ENCODE measurements around the gene BIN1.
A peak's percentile ranks its signal among the peaks of the same experiment; 100 is the strongest.

Gene BIN1

DNA sequence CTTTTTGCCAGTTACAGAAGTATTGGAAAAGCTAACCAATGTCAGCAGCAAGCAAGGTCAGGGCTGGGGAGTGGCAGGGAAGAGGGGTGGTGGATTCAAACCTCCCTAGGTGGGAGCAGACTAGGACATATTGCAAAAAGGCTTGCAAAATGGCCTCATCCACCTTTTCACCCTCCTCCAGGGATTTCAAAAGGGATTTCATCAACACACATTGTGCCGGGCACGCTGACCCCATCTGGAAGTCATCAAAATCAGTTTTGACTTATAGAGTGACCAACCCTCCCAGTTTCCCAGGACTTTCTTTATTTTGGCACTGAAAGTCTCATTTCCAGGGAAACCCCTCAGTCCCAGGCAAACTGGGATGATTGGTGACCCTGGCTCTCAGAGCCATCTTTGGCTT is 94.7 kb downstream of the BIN1 start:
- Mint-ChIP-seq H3K27me3 (peaks cover 36 to 40% of the 10 kb centered on the region in 2 donors), H3K4me3 (no peak overlapping the region), H3K27ac (no peak overlapping the region), H3K4me1 (no peaks in the 10 kb centered on the region), H3K9me3 (no peaks in the 10 kb centered on the region), H3K36me3 (no peaks in the 10 kb centered on the region)
- no peak for DNase-seq
- ATAC-seq (replicated peaks): no peak

DNA sequence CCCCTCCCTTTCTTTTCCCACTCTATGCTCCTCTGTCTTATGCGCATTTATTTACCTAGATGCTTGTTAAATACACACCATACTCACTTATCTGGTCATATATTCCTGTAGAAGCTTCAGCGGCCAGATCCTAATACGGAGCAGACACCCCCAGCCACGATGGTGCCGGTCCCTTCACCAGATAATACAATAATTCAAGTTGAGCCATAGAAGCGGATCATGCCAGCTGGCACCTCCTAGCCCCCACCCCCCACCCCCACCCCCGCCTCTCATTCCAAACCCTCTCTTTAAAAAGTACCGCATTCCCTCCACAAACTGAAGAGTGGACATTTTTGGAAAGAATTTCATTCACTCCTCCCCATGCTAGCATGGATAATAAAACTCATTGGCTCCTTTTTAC is 95.2 kb downstream of the BIN1 start:
- no peak for ATAC-seq (replicated peaks)
- DNase-seq: no peak
- H3K36me3 Mint-ChIP-seq: no peaks in the 10 kb centered on the region
- peaks cover 36 to 40% of the 10 kb centered on the region in 2 donors for H3K27me3 Mint-ChIP-seq
- no peak overlapping the region for H3K4me3 Mint-ChIP-seq
- no peaks in the 10 kb centered on the region for H3K4me1 Mint-ChIP-seq
- no peaks in the 10 kb centered on the region for H3K9me3 Mint-ChIP-seq
- no peak overlapping the region for H3K27ac Mint-ChIP-seq

DNA sequence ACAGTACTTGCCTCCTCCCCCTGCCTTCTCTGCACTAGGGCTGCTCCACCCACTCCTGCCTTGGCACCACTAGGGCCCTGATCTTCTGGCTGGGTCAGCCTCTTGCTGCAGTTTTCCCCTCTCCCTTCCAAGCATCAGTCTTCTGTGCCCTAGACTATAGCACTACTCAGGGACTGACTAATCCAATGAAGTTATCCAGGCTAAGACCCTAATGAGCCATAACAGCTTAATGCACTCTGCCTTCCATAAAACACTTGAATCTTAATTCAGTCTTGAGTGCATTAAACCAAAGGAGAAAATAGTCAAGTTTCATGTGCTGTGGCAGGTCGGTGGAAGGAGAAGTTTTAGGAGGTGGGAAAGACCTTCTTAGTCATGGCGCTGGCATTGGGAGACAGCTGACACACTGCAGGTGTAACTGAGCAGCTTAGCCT is 95.7 kb downstream of the BIN1 start:
- no peak for ATAC-seq (replicated peaks)
- Mint-ChIP-seq H3K27ac (no peak overlapping the region), H3K36me3 (no peaks in the 10 kb centered on the region), H3K9me3 (no peaks in the 10 kb centered on the region), H3K4me3 (no peak overlapping the region), H3K27me3 (peaks cover 36 to 40% of the 10 kb centered on the region in 2 donors), H3K4me1 (no peaks in the 10 kb centered on the region)
- no peak for DNase-seq

- DNase-seq: no peak
- Mint-ChIP-seq H3K4me3 (no peak overlapping the region), H3K27me3 (peaks cover 22 to 29% of the 10 kb centered on the region in 2 donors), H3K27ac (no peak overlapping the region), H3K4me1 (no peaks in the 10 kb centered on the region), H3K36me3 (no peaks in the 10 kb centered on the region), H3K9me3 (no peaks in the 10 kb centered on the region)
- ATAC-seq (replicated peaks): no peak
Measured at GRCh38 chr2:127008265-127009015, 98.5 kb downstream of the BIN1 start.

DNA sequence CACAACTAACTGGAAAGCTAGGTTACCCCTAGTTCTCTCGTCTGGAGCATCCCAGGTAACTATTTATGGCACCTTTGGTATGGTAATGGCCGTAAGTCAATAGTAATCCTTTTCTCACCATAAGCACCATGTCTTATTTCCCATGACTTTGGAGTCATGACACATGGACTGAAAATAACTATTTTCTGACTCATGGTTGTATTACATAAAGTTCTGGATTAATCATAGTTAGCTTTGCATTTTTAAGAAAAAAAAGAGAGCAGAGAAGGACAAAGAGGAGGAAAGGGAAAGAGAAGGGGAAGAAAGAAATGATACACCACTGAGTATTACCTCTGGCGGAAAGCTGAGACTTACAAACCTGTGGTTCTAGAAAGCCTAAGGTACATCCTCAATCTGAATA is 99.3 kb downstream of the BIN1 start:
- H3K4me3 Mint-ChIP-seq: no peak overlapping the region
- DNase-seq: no peak
- H3K4me1 Mint-ChIP-seq: no peaks in the 10 kb centered on the region
- no peak overlapping the region for H3K27ac Mint-ChIP-seq
- no peaks in the 10 kb centered on the region for H3K36me3 Mint-ChIP-seq
- ATAC-seq (replicated peaks): no peak
- H3K9me3 Mint-ChIP-seq: no peaks in the 10 kb centered on the region
- H3K27me3 Mint-ChIP-seq: peaks cover 14 to 23% of the 10 kb centered on the region in 2 donors

DNA sequence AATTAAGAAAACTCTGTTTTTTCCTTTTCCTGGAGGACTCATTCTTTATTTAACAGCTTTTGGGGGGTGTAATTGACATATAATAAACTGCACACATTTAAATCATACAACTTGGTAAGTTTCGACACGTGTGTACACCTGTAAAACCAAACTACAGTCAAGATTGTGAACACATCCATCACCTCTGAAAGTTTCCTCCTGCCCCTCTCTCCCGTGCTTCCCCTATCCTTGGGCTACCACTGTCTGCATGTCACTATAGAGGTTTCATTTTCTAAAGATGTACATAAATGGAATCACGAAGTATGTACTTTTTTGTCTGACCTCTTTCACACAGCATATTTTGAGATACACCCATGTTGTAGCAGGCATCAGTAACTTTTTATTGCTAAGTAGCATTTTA is 100.0 kb downstream of the BIN1 start:
- H3K27ac Mint-ChIP-seq: no peak overlapping the region
- H3K27me3 Mint-ChIP-seq: peaks cover 10 to 23% of the 10 kb centered on the region in 2 donors
- DNase-seq (no peak), ATAC-seq (replicated peaks) (no peak)
- no peaks in the 10 kb centered on the region for H3K4me1 Mint-ChIP-seq
- H3K36me3 Mint-ChIP-seq: no peaks in the 10 kb centered on the region
- H3K9me3 Mint-ChIP-seq: no peaks in the 10 kb centered on the region
- no peak overlapping the region for H3K4me3 Mint-ChIP-seq

DNA sequence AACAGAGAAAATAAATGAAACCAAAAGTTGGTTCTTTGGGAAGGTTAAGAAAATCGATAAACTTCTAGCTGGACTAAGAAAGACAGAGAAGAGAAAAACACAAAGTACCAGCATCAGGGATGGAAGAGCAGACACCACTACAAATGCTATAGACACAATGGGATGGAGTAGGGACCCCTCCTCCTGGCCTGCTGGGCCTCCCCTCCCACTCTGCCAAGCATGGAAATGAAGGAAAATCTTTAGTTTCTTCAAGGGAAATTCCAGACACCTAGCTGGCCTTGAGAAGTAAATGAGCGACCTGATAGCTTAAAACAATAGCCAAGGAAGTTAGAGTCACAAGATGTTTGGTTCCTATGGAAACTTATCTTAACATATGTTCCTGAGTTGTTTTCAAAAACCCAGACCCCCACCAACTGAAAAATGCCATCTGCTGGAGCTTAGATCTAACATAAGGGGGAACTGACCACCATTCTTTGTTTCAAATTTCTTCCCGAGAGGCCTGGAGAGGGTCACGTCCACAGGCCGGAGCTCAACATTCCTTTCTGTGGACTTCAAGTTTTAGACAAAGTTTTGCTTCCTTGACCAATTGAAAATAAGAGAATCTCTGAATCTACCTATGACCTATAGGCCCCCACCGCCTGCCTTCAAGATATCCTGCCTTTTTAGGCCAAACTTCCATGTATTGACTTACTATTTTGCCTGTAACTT is 101.9 kb downstream of the BIN1 start:
- peaks cover 0 to 1% of the 10 kb centered on the region in 2 donors for H3K9me3 Mint-ChIP-seq
- ATAC-seq (replicated peaks): no peak
- H3K27me3 Mint-ChIP-seq: peaks cover 0 to 8% of the 10 kb centered on the region in 2 donors

DNA sequence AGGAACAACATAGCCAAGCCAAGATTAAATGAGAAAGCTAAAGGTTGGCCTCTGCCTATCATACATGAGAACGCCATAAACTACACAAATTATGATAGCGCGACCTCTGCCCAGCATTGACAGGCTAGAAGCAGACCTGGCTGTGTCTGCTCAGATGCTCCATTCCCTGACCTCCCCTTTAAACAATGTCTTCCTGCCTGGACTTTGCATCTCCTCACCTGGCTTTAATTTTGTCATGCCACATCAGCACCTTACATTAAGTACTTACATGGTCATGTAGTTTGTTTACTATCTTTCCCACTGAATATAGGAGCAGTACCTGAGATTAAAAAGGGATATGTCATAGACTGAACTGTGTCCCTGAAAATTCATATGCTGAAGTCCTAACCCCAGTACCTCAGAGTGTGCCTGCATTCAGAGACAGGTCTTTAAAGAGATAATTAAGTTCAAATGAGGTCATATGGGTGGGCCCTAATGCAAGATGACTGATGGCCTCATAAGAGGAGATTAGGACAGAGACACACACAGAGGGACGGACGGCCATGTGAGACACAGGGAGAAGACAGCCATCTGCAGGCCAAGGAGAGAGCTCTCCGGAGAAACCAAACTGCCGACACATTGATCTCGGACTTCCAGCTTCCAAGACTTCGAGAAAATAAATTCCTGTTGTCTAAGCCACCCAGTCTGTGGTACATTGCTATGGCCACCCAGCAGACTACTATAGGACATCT is 103.7 kb downstream of the BIN1 start:
- no peak for DNase-seq
- Mint-ChIP-seq H3K4me1 (no peaks in the 10 kb centered on the region), H3K9me3 (peaks cover 0 to 1% of the 10 kb centered on the region in 2 donors), H3K27ac (no peak overlapping the region), H3K4me3 (no peak overlapping the region), H3K36me3 (no peaks in the 10 kb centered on the region), H3K27me3 (peaks cover 4 to 6% of the 10 kb centered on the region in 2 donors)
- no peak for ATAC-seq (replicated peaks)

More for the DNA sequence above, 101.9 kb downstream of the BIN1 start:
- Mint-ChIP-seq H3K4me3 (no peak overlapping the region), H3K4me1 (no peaks in the 10 kb centered on the region), H3K27ac (no peak overlapping the region), H3K36me3 (no peaks in the 10 kb centered on the region)
- no peak for DNase-seq

GRCh38 chr2:127001751-127002150 is 105.2 kb downstream of the BIN1 start:
- Mint-ChIP-seq H3K9me3 (peaks cover 0 to 1% of the 10 kb centered on the region in 2 donors), H3K36me3 (no peaks in the 10 kb centered on the region), H3K4me3 (no peak overlapping the region), H3K27me3 (peaks cover 4 to 9% of the 10 kb centered on the region in 2 donors), H3K4me1 (no peaks in the 10 kb centered on the region), H3K27ac (no peak overlapping the region)
- no peak for ATAC-seq (replicated peaks)
- no peak for DNase-seq

DNA sequence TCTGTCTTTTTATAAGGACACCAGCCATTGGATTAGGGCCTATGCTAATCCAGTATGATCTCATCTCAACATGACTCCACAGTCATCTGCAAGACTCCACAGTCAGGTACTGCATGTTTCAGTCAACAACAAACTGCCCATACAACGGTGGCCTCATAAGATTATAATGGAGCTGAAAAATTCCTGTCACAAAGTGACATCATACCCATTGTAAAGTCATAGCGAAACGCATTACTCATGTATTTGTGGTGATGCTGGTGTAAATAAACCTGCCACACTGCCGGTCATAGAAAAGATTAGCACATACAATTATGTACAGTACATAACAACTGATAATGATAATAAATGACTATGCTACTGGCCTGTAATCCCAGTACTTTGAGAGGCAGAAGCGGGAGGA is 106.0 kb downstream of the BIN1 start:
- Mint-ChIP-seq H3K36me3 (no peaks in the 10 kb centered on the region), H3K4me1 (no peaks in the 10 kb centered on the region), H3K27ac (no peak overlapping the region), H3K27me3 (peaks cover 4 to 13% of the 10 kb centered on the region in 2 donors), H3K9me3 (peaks cover 0 to 1% of the 10 kb centered on the region in 2 donors), H3K4me3 (no peak overlapping the region)
- no peak for DNase-seq
- peak in 1 of 2 donors; percentile 12 for ATAC-seq (replicated peaks)

DNA sequence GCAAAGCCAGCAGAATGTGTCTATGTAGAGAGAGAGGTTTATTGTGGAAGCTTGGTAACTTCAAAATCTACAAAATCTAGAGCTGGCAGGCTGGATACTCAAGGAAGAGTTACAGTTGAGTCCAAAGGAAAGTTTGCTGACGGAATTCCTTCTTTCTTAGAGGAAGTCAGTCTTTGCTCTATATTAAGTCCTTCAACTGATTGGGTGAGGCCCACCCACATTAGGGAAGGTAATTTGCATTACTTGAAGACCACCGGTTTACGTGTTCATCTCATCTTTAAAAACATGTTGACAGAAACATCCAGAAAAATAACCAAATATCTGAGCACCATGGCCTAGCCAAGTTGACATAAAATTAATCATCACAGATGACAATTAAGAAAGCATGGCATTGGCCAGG is 106.8 kb downstream of the BIN1 start:
- no peaks in the 10 kb centered on the region for H3K36me3 Mint-ChIP-seq
- no peak for ATAC-seq (replicated peaks)

DNA sequence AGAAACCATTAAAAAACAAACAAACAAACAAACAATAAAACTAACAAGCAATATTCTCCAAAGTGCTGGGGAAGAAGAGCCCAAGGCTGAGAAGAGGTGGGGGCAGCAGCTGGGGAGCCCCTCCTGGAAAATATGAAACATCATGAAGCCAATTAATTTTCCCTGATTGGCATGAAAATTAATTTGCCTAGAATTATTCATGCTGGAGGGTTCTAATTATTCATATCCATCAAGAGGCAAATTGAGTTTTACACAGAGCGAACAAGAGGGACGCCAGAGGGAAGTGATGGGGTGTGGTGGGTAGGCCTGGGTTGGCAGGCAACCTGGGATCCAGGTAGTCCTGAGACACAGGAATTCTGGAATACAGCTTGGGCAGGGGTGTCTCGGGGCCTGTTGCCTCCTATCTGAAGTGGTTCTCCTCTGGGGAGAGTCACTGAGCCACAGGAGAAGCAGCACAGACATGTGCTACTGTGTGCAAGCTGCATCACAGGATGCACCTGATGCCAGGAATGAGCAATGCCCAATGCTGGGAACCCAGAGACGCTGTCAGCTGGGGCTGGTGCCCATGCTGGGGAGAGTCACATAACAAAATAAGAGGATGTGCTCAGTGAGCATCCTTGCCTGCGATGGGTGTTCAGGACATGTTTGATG is 107.7 kb downstream of the BIN1 start:
- no peak overlapping the region for H3K27ac Mint-ChIP-seq

More for the DNA sequence above, 106.8 kb downstream of the BIN1 start:
- Mint-ChIP-seq H3K27me3 (peaks cover 4 to 13% of the 10 kb centered on the region in 2 donors), H3K9me3 (peaks cover 0 to 1% of the 10 kb centered on the region in 2 donors), H3K27ac (no peak overlapping the region), H3K4me3 (no peak overlapping the region), H3K4me1 (peaks cover 0 to 1% of the 10 kb centered on the region in 2 donors)
- DNase-seq: no peak

DNA sequence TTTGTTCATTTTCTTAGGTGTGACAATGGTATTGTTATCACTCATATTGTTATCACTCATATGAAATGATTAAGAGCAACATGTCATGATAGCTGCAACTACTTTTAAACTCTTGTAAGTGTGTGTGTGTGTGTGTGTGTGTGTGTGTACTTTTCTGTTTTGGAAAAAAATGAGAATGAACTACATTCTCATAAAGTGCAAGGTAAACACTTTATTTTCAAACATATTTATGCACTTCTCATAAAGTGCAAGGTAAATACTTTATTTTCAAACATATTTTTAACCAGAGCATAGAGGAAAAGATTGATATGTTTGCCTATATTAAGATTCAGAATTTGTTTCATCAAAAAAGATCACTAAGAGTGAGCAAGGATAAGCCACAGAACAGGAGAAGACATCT is 108.5 kb downstream of the BIN1 start:
- Mint-ChIP-seq H3K4me3 (no peak overlapping the region), H3K4me1 (peaks cover 0 to 1% of the 10 kb centered on the region in 2 donors), H3K36me3 (no peaks in the 10 kb centered on the region), H3K27me3 (peaks cover 4 to 13% of the 10 kb centered on the region in 2 donors), H3K27ac (no peak overlapping the region), H3K9me3 (peaks cover 0 to 1% of the 10 kb centered on the region in 2 donors)
- no peak for DNase-seq
- no peak for ATAC-seq (replicated peaks)

More for the DNA sequence above, 107.7 kb downstream of the BIN1 start:
- H3K27me3 Mint-ChIP-seq: peaks cover 4 to 13% of the 10 kb centered on the region in 2 donors
- H3K4me1 Mint-ChIP-seq: peaks cover 0 to 1% of the 10 kb centered on the region in 2 donors
- ATAC-seq (replicated peaks): peak in 1 of 2 donors; percentile 31
- no peak for DNase-seq
- no peaks in the 10 kb centered on the region for H3K36me3 Mint-ChIP-seq
- peaks cover 0 to 1% of the 10 kb centered on the region in 2 donors for H3K9me3 Mint-ChIP-seq
- H3K4me3 Mint-ChIP-seq: no peak overlapping the region

All from stimulated activated naive B cell treated with anti-CD40 and anti-IgM and Interleukin-4, amounts not matched to agents 10 μg/mL and 1 μg/mL and 100 μg/mL, for 72 hours (primary cell).